MV-4-11 (cell line): ENCODE measurements around the gene WWOX.

Experiments
- DNase-seq: peaks from one replicate; lab custom pipeline; 2025; lab: John Stamatoyannopoulos, UW

The WWOX gene

DNA sequence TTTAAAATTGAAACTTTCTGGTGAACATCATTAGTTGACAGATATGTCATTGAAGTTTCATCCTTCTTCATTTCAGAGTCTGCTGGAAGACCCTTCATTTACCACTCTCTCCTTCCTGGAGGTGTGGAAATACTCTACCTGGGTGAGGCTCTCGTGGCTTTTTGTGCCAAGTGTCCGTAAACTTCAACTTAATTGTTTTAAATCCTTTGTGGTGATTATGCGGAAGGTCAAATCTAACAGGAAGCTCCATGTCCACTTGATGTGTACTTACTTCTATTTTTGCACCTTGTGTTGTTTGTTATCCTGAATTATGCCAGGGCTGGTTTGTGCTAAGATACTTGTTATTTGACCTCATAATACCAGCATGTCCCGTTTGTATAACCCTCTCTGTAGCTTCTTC, 129.2 kb downstream of the WWOX start:
- DNase-seq = no peak

- no peak for DNase-seq
Observed at GRCh38 chr16:78230832-78231231, 131.4 kb downstream of the WWOX start.

- DNase-seq = peak; percentile 60
Observed at GRCh38 chr16:78235168-78235800, 135.8 kb downstream of the WWOX start.

GRCh38 chr16:78235876-78236275, 136.4 kb downstream of the WWOX start:
- no peak for DNase-seq

- DNase-seq = no peak
Observed at GRCh38 chr16:78237841-78238240, 138.4 kb downstream of the WWOX start.

DNA sequence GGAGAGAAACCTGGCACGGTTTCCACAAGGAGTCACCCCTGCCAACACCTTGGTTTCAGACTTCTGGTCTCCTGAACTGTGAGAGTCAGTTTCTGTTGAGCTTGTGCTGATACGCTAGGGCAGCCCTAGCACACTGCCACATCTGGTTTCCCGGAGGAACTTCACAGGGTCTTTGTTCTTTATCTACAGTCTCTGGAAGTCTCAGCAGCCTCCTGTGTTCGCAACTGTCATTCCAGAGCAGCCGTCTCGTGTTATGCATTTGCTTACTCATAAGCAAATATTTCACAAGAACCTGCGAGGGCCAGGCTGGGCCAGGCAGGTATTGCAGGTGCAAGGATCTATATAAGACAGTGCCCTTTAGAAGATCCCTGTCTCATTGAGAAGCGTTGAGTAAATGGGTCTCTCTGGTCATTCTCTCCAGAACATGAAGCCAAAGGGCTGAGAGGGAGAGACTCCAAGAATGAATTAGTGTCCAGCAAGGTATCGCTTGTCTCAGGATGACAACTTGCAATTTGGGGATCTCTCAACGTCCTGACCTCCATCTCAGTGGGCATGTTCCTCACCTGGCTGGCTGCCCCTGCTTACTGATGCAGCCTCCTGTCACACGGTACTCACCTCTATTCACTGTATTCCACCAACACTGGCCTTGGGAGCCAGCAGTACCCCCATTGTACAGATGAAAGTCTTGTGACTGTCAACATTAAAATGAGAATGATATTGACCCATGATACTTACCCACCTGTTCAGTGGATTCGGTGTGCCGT, 141.2 kb downstream of the WWOX start:
- DNase-seq = no peak

DNA sequence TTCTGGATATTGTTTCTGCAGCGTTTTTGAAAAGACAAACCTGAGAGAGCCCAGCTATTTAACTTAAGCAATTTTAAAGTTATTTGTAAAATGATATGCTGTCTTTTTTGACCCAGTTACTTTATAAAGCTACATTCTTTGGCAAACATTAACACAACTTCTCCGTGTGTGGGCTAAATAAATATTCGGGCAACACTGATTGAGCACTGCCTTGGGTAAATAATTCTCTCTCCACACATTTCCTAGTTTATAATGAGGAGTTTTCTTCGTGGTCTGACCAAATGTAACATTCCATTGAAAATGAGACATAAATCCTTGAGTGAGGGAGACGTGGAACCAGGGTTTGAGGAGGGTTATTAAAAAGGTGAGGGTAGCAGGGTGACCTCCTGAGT, 142.8 kb downstream of the WWOX start:
- no peak for DNase-seq

GRCh38 chr16:78244131-78244895, 144.9 kb downstream of the WWOX start:
- no peak for DNase-seq

DNA sequence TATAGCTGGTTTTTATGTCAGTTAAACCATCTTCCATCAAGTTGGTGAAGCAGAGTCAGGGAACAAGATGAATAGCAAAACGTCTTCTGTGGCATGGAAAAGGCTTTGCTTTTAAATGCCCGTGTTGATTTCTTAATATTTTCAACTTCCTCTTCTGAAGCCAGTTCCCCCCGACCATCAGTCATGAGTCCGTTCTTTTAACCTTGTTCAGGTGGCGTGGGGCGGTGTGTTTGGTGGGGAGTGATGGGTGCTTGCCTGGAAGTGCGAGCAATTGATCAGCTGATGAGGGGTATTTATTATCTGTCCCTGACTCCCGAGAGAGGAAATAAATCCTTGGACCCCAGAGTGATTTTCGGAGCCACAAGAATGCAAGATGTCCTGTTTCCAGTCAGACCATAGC, 147.1 kb downstream of the WWOX start:
- peak; percentile 51 for DNase-seq

DNA sequence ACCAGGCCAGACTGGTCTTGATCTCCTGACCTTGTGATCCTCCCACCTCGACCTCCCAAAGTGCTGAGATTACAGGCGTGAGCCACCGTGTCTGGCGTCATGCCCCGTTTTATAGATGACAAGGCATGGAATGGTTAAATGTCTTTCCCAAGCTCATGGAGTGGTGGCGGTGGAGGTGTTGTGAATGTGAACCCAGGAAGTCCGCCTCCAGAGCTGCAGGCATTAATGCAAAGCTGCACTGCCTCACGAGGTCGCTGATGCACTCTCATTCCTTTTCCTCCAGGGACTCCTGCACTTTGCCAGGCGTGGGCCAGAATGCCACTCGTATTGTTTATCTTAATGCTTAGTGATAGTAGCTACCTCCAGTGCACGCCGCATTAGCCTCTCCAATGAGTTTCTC, 149.6 kb downstream of the WWOX start:
- DNase-seq = no peak

- DNase-seq = no peak
Observed at GRCh38 chr16:78249832-78250231, 150.4 kb downstream of the WWOX start.

DNA sequence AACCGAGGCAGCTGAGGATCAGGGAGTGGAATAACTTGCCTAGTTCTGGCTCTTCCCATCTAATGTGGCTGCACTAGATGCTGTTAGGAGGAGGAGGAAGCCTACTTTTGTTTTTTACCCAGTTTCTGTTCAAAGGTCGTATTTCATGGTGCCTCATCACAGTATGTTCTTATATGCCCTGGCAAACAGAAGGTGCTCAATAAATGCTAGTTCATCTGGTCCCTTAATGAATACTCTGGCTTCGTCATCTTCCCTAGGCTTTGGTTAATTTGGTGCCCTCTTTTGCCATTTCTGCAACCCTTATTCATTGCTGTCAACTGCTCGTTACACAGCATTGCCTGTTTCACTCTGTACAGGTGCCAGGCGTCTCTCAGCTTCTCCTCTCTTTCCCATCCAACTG, 151.7 kb downstream of the WWOX start:
- DNase-seq = no peak

- no peak for DNase-seq
Observed at GRCh38 chr16:78252757-78253156, 153.3 kb downstream of the WWOX start.

DNA sequence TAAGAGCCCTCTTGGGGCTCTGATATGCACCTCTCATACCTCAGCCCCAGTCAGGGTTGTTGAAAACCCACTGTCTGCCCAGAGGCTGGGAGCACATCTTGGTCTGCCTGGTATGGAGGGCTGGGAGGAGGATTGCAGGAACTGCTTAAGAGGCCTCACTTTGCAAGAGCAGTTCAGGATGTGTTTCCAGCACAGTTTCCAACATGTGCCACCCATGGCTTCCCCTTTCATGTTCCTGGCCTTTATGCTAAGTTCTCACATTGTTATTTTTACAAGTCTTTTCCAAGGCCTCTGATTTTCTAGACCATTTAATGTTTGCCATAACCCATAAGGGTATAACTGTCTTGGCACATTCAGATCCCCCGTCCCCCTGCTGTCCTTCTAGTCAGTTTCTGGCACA, 155.4 kb downstream of the WWOX start:
- DNase-seq = no peak

DNA sequence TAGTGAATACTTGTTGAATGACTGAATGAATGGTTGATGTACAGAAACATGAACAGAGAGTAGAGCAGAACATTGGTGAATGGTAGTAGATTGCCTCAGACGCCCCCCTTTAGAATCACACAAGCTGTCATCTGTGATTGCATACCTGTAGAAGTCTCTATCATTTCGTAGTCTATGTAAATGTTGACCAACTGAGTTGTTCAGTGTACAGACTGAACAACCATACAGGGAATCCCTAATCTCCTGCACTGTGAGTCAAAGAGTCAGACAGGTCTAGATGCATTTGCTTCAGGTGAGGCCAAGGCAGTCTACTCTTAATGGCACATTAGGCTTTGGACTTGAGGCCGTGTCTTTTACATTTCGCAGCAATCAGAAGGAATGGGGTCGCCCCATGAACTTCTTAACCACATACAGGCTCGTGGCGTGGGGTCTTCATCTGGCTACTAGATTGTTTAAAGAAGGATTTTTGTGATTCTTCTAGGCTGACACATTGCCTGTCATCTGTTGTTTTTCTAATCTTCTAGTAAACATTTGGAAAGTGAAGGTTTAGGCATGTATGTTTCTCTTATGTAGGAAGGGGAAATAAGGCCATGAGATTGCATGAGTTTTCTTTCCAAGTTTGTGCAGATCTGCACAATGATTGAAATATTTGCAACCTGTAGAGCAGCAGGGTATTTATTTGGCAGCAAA, 157.4 kb downstream of the WWOX start:
- DNase-seq = no peak

- no peak for DNase-seq
Observed at GRCh38 chr16:78257376-78257728, 157.9 kb downstream of the WWOX start.

GRCh38 chr16:78258375-78259065, 159.1 kb downstream of the WWOX start:
- DNase-seq = no peak

DNA sequence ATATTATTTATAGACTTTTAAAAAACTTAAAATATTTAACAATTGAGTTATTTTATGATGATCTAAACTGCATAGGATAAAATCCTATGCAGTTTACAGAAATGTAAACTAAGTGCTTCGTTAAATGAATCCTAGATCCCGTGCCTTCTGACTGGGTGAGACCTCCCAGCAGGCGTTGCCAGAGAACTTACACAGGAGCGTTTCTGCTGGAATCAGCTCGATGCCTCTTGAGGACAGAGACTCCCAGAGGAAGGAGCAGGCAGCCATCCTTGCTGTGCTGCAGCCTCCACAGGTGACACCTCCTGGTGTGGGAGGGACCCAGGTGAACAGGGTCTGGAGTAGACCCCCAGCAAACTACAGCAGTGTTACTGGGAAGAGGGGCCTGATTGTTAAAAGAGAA, 160.4 kb downstream of the WWOX start:
- no peak for DNase-seq

- no peak for DNase-seq
Observed at GRCh38 chr16:78264642-78265041, 165.2 kb downstream of the WWOX start.

DNA sequence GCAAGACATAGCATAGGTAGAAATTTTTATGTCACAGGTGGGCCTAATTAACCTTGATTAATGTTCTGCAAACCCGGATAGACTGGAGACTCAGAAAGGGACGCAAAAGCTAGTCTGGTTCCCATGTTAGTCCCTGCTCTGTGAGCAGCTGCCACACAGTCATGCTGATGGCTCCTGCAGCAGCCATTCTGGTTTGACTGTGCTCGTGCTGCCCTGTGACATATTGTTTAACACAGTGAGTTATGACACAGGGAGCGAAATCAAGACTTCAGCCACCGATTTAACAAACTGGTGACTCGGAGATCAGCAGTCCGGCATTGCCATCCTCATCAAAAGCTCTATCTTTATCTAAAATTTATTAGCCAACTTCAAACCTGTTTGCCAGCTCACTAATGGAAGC, 169.8 kb downstream of the WWOX start:
- DNase-seq = no peak

- no peak for DNase-seq
Observed at GRCh38 chr16:78271981-78272380, 172.5 kb downstream of the WWOX start.

- no peak for DNase-seq
Observed at GRCh38 chr16:78274771-78275170, 175.3 kb downstream of the WWOX start.
